Liver (tissue), 9 donors: ENCODE measurements around the gene AURKB. TPM values are rescaled to one million over a fixed set of nuclear protein-coding genes. Genes with fewer than 3 reads are reported as not detected.
A peak's percentile ranks its signal among the peaks of the same experiment; 100 is the strongest.

Experiments
- DNase-seq: peaks from one replicate; pipeline ENCODE4 v3.0.0-alpha.2; 2017; ENCODE audit warnings: low spot score
- H3K27ac ChIP-seq, 2 donors: one replicate each; pipeline ENCODE4 v1.7.0; 2013; ENCODE audit warnings: inconsistent platforms in 2 of 2, low read length in 2 of 2, control low read depth in 1 of 2, low read depth in 1 of 2, mild to moderate bottlenecking in 1 of 2
- H3K27me3 ChIP-seq, 4 donors: one replicate each; pipeline versions ENCODE4 v1.6.1 to v1.7.0; 2013; ENCODE audit warnings: low read length in 3 of 4, inconsistent platforms in 1 of 4, mild to moderate bottlenecking in 1 of 4, moderate library complexity in 1 of 4; ENCODE audit not compliant: control insufficient read depth in 4 of 4, insufficient read depth in 4 of 4
- H3K36me3 ChIP-seq, 4 donors: one replicate each; pipeline versions ENCODE4 v1.6.1 to v1.7.0; 2013; ENCODE audit warnings: low read length in 3 of 4, mild to moderate bottlenecking in 3 of 4, low read depth in 1 of 4, moderate library complexity in 1 of 4; ENCODE audit not compliant: control insufficient read depth in 4 of 4, insufficient read depth in 3 of 4
- H3K4me1 ChIP-seq, 4 donors: one replicate each; pipeline versions ENCODE4 v1.6.1 to v1.7.0; 2013; ENCODE audit warnings: low read length in 3 of 4, mild to moderate bottlenecking in 3 of 4, moderate library complexity in 1 of 4; ENCODE audit not compliant: control insufficient read depth in 4 of 4, insufficient read depth in 4 of 4
- H3K4me3 ChIP-seq, 3 donors: one replicate each; pipeline versions ENCODE4 v1.6.1 to v1.7.0; 2013; ENCODE audit warnings: low read length in 3 of 3, control low read depth in 1 of 3, low read depth in 1 of 3, mild to moderate bottlenecking in 1 of 3
- H3K9ac ChIP-seq, 2 donors: one replicate each; pipeline ENCODE4 v1.7.0; 2013; ENCODE audit warnings: low read length in 2 of 2, mild to moderate bottlenecking in 2 of 2, moderate library complexity in 2 of 2, control low read depth in 1 of 2, low read depth in 1 of 2
- H3K9me3 ChIP-seq, 4 donors: one replicate each; pipeline versions ENCODE4 v1.6.1 to v1.7.0; 2013; ENCODE audit warnings: low read length in 3 of 4; ENCODE audit not compliant: control insufficient read depth in 4 of 4
- EGR1 ChIP-seq, 2 donors: IDR thresholded peaks; 2 replicates each; pipeline ENCODE4 v1.6.1; 2016 to 2018; ENCODE audit warnings: antibody characterized with exemption in 2 of 2, low read depth in 2 of 2
- FOXA1 ChIP-seq: IDR thresholded peaks from 2 replicates; pipeline ENCODE4 v1.6.1; 2016; ENCODE audit warnings: antibody characterized with exemption
- FOXA2 ChIP-seq: IDR thresholded peaks from 2 replicates; pipeline ENCODE4 v1.6.1; 2016; ENCODE audit warnings: antibody characterized with exemption
- HNF4A ChIP-seq, 2 donors: conservative IDR thresholded peaks; 2 replicates each; pipeline ENCODE4 v1.6.1; 2016; ENCODE audit warnings: antibody characterized with exemption in 2 of 2, mild to moderate bottlenecking in 2 of 2
- JUND ChIP-seq, 2 donors: IDR thresholded peaks; 2 replicates each; pipeline ENCODE4 v1.6.1; 2016; ENCODE audit warnings: antibody characterized with exemption in 2 of 2
- NR2F2 ChIP-seq: IDR thresholded peaks from 2 replicates; pipeline ENCODE4 v1.6.1; 2016; ENCODE audit warnings: antibody characterized with exemption
- REST ChIP-seq: IDR thresholded peaks from 2 replicates; pipeline ENCODE4 v1.6.1; 2016; ENCODE audit warnings: antibody characterized with exemption, mild to moderate bottlenecking
- RXRA ChIP-seq, 2 donors: IDR thresholded peaks; 2 replicates each; pipeline ENCODE4 v1.6.1; 2017 to 2018; ENCODE audit warnings: antibody characterized with exemption in 2 of 2, mild to moderate bottlenecking in 1 of 2
- SP1 ChIP-seq: IDR thresholded peaks from 2 replicates; pipeline ENCODE4 v1.6.1; 2018; ENCODE audit warnings: antibody characterized with exemption, mild to moderate bottlenecking
- WGBS: extraction: QIAGEN DNeasy Blood & Tissue Kit; methylation state at CpG from one replicate; pipeline ENCODE4 v1.1.7; 2013; 5-methylcytosine and 5-hydroxymethylcytosine counted together
- polyA plus RNA-seq, 2 donors: library from polyadenylated mRNA; stranded (reverse) in 1 of 2; unstranded in 1 of 2; fragments of 200-250 nt in 1 of 2; fragments of >200 nt in 1 of 2; fragmentation: Nextera tagmentation in 1 of 2; extraction: Ambion mirVana in 1 of 2; gene quantifications; one replicate each; pipeline versions ENCODE4 v1.2.1 to v1.2.3, GENCODE V29; 2013 to 2015
- total RNA-seq, 2 donors: library from RNA; depleted of rRNA; stranded (reverse); fragments of >200 nt; gene quantifications; one replicate each; pipeline ENCODE4 v1.2.3, GENCODE V29; 2014
- TF ChIP-seq, protein P1 (sequence below): fragments of 150-350 bp; IDR thresholded peaks from 2 replicates; pipeline ENCODE4 v1.5.1; 2017; ENCODE audit warnings: improper control_type of control experiment, low read depth, low read length; ENCODE audit not compliant: missing input control
- TF ChIP-seq, protein P2 (sequence below): IDR thresholded peaks from 2 replicates; pipeline ENCODE4 v1.6.1; 2016; ENCODE audit warnings: antibody characterized with exemption
- donor health status: healthy.
- donor health status: healthy.
- donor health status: healthy.
- donor health status: healthy.
- donor health status: healthy.

The AURKB gene
- total and polyA plus RNA-seq, 4 donors: 0.42 to 25.9 (median 3.0) TPM

DNA sequence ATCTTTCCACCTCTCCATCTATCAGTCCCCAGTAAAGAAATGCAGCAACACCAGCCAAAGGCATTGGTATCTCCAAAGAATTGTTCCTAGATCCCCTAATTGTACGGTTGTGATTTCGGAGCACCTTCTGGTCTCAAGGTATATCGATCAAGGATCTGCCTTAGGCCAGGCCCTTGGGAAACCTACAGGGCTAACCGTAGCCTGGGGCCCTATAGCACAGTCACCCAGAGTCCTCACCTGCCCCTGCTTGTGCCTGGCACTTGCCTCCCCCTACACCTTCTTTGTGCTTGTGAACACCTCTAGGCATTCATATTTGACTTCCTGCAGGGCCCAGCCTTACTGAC is 16.8 kb upstream of the AURKB start (continued):
- TF ChIP-seq, protein P1, sequence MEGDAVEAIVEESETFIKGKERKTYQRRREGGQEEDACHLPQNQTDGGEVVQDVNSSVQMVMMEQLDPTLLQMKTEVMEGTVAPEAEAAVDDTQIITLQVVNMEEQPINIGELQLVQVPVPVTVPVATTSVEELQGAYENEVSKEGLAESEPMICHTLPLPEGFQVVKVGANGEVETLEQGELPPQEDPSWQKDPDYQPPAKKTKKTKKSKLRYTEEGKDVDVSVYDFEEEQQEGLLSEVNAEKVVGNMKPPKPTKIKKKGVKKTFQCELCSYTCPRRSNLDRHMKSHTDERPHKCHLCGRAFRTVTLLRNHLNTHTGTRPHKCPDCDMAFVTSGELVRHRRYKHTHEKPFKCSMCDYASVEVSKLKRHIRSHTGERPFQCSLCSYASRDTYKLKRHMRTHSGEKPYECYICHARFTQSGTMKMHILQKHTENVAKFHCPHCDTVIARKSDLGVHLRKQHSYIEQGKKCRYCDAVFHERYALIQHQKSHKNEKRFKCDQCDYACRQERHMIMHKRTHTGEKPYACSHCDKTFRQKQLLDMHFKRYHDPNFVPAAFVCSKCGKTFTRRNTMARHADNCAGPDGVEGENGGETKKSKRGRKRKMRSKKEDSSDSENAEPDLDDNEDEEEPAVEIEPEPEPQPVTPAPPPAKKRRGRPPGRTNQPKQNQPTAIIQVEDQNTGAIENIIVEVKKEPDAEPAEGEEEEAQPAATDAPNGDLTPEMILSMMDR: no peak
- no peak for TF ChIP-seq JUND (IDR thresholded peaks at IDR 0.05)
- no peak for TF ChIP-seq SP1

- H3K27ac ChIP-seq: peak overlapping the region in 1 of 2 donors; percentile 37
- WGBS: 52% methylated on average over 32 of the region's 32 CpGs
Observed at GRCh38 chr17:8226536-8227237, 16.3 kb upstream of the AURKB start.

GRCh38 chr17:8225813-8226535 is 15.6 kb upstream of the AURKB start:
- H3K4me3 ChIP-seq: no peak overlapping the region
- no peaks in the 10 kb centered on the region for H3K9me3 ChIP-seq
- H3K27ac ChIP-seq: peak overlapping the region in 1 of 2 donors; percentile 37
- peaks cover 4 to 20% (median 12%) of the 10 kb centered on the region in 4 donors for H3K4me1 ChIP-seq
- H3K36me3 ChIP-seq: peaks cover 12 to 38% (median 25%) of the 10 kb centered on the region in 4 donors
- H3K9ac ChIP-seq: no peak overlapping the region
- DNase-seq: peak; percentile 58
- no peaks in the 10 kb centered on the region for H3K27me3 ChIP-seq
- 72% methylated on average over 20 of the region's 20 CpGs for WGBS
- TF ChIP-seq EGR1 (IDR thresholded peaks at IDR 0.05; ENCODE audit: low read depth in 2 of 2) (no peak), REST (no peak), NR2F2 (no peak), JUND (IDR thresholded peaks at IDR 0.05) (no peak)
- TF ChIP-seq, protein P1: no peak
- TF ChIP-seq, protein P2, sequence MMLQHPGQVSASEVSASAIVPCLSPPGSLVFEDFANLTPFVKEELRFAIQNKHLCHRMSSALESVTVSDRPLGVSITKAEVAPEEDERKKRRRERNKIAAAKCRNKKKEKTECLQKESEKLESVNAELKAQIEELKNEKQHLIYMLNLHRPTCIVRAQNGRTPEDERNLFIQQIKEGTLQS: no peak

More at GRCh38 chr17:8226536-8227237, 16.3 kb upstream of the AURKB start:
- TF ChIP-seq HNF4A (conservative IDR thresholded peaks at IDR 0.05) (no peak), NR2F2 (peak; percentile 7), FOXA2 (no peak), REST (no peak), RXRA (IDR thresholded peaks at IDR 0.05) (no peak), FOXA1 (no peak), SP1 (no peak)
- TF ChIP-seq, protein P2: peak; percentile 88
- peaks cover 4 to 17% (median 11%) of the 10 kb centered on the region in 4 donors for H3K4me1 ChIP-seq
- H3K36me3 ChIP-seq: peaks cover 15 to 46% (median 32%) of the 10 kb centered on the region in 4 donors
- H3K9ac ChIP-seq: no peak overlapping the region
- H3K27me3 ChIP-seq: no peaks in the 10 kb centered on the region
- no peak overlapping the region for H3K4me3 ChIP-seq
- peak; percentile 76 for DNase-seq
- no peaks in the 10 kb centered on the region for H3K9me3 ChIP-seq
